MM.1S (cell line): ENCODE results near the gene MARCHF6.

Experiments
- DNase-seq: peaks from one replicate; pipeline ENCODE4 v3.0.0-alpha.2; 2015
- H2AFZ ChIP-seq: fragments of 300-600 bp; sonication (generic); 2 replicates; pipeline ENCODE4 v1.6.0; 2016; ENCODE audit warnings: antibody characterized with exemption, low read length
- H3F3A ChIP-seq: fragments of 300-600 bp; sonication (generic); 2 replicates; pipeline ENCODE4 v1.6.1; 2016; ENCODE audit warnings: mild to moderate bottlenecking, antibody characterized with exemption, low read length, moderate library complexity, mixed read lengths; ENCODE audit not compliant: insufficient read depth
- H3K27ac ChIP-seq: fragments of 300-600 bp; sonication (generic); 2 replicates; pipeline ENCODE4 v1.5.1; 2016; ENCODE audit warnings: mild to moderate bottlenecking, low read length
- H3K27me3 ChIP-seq: fragments of 300-600 bp; sonication (generic); replicated peaks from 2 replicates; pipeline ENCODE4 v1.6.0; 2016; ENCODE audit warnings: low read length; ENCODE audit not compliant: insufficient read depth
- H3K36me3 ChIP-seq: fragments of 300-600 bp; sonication (generic); replicated peaks from 2 replicates; pipeline ENCODE4 v1.6.1; 2016; ENCODE audit warnings: mild to moderate bottlenecking, low read length, mixed read lengths; ENCODE audit not compliant: insufficient read depth
- H3K4me1 ChIP-seq: fragments of 300-600 bp; sonication (generic); 2 replicates; pipeline ENCODE4 v1.6.1; 2016; ENCODE audit warnings: low read length, mixed read lengths
- H3K4me2 ChIP-seq: fragments of 300-600 bp; sonication (generic); 2 replicates; pipeline ENCODE4 v1.6.0; 2016; ENCODE audit warnings: low read depth, low read length
- H3K4me3 ChIP-seq: fragments of 300-600 bp; sonication (generic); 2 replicates; pipeline ENCODE4 v1.5.1; 2016; ENCODE audit warnings: low read length, mixed read lengths
- H3K79me2 ChIP-seq: fragments of 300-600 bp; sonication (generic); 2 replicates; pipeline ENCODE4 v1.6.1; 2016; ENCODE audit warnings: mixed run types, low read length, mixed read lengths
- H3K9ac ChIP-seq: fragments of 300-600 bp; sonication (generic); 2 replicates; pipeline ENCODE4 v1.6.1; 2016; ENCODE audit warnings: low read length, mixed read lengths
- H3K9me2 ChIP-seq: fragments of 300-600 bp; sonication (generic); replicated peaks from 2 replicates; pipeline ENCODE4 v1.6.1; 2016; ENCODE audit warnings: mild to moderate bottlenecking, low read length, mixed read lengths; ENCODE audit not compliant: insufficient read depth
- H3K9me3 ChIP-seq: fragments of 300-600 bp; sonication (generic); replicated peaks from 2 replicates; pipeline ENCODE4 v1.6.1; 2016; ENCODE audit warnings: mild to moderate bottlenecking, low read length, mixed read lengths; ENCODE audit not compliant: insufficient read depth
- H4K20me1 ChIP-seq: fragments of 300-600 bp; sonication (generic); 2 replicates; pipeline ENCODE4 v1.6.1; 2016; ENCODE audit warnings: mild to moderate bottlenecking, low read length, moderate library complexity, mixed read lengths; ENCODE audit not compliant: insufficient read depth
- CTCF ChIP-seq: fragments of 300-600 bp; sonication (generic); IDR thresholded peaks from 2 replicates; pipeline ENCODE4 v1.5.1; 2016; ENCODE audit warnings: antibody characterized with exemption, low read length, mixed read lengths
- EZH2 ChIP-seq: fragments of 300-600 bp; sonication (generic); optimal IDR thresholded peaks from 2 replicates; pipeline ENCODE3; 2017; ENCODE audit warnings: low read depth, mild to moderate bottlenecking, antibody characterized with exemption, low read length, mixed read lengths
- EZH2phosphoT487 ChIP-seq: fragments of 300-600 bp; sonication (generic); IDR thresholded peaks from 2 replicates; pipeline ENCODE4 v1.6.1; 2018; ENCODE audit warnings: antibody characterized with exemption, low read length

Gene MARCHF6

GRCh38 chr5:10306114-10306513, 47.4 kb upstream of the MARCHF6 start:
- Histone ChIP-seq H3K27ac (no peak overlapping the region), H2AFZ (no peak overlapping the region), H3K79me2 (0 out of 2 replicates have a peak, but pooled peaks cover 4% of the 10 kb centered on the region), H3K36me3 (no peaks in the 10 kb centered on the region), H3K4me2 (peak overlapping the region; percentile 83; the same call in 1 of the 2 replicates), H3K4me3 (no peak overlapping the region), H3K9me2 (no peaks in the 10 kb centered on the region), H3K9me3 (no peaks in the 10 kb centered on the region), H4K20me1 (no peaks in the 10 kb centered on the region), H3K27me3 (no peaks in the 10 kb centered on the region), H3K4me1 (peaks cover 12% of the 10 kb centered on the region), H3K9ac (no peak overlapping the region), H3F3A (0 out of 2 replicates have a peak, but pooled peaks cover 4% of the 10 kb centered on the region)
- no peak for DNase-seq
- TF ChIP-seq EZH2, result no peak
- TF ChIP-seq EZH2phosphoT487, result no peak
- TF ChIP-seq CTCF, result no peak

GRCh38 chr5:10306806-10307205, 46.7 kb upstream of the MARCHF6 start:
- H3K4me1 ChIP-seq, result peaks cover 12% of the 10 kb centered on the region
- H3K27me3 ChIP-seq, result no peaks in the 10 kb centered on the region
- peak overlapping the region; percentile 75 for H3K9ac ChIP-seq
- no peaks in the 10 kb centered on the region for H4K20me1 ChIP-seq
- H3K9me2 ChIP-seq, result no peaks in the 10 kb centered on the region
- H3K4me3 ChIP-seq, result peak overlapping the region; percentile 97
- no peak for DNase-seq
- TF ChIP-seq EZH2phosphoT487, result no peak
- no peak for TF ChIP-seq EZH2
- no peak for TF ChIP-seq CTCF
- 0 out of 2 replicates have a peak, but pooled peaks cover 4% of the 10 kb centered on the region for H3F3A ChIP-seq
- H3K4me2 ChIP-seq, result peak overlapping the region; percentile 83
- H2AFZ ChIP-seq, result peak overlapping the region; percentile 99
- H3K9me3 ChIP-seq, result no peaks in the 10 kb centered on the region
- no peak overlapping the region for H3K27ac ChIP-seq
- H3K36me3 ChIP-seq, result no peaks in the 10 kb centered on the region
- H3K79me2 ChIP-seq, result 0 out of 2 replicates have a peak, but pooled peaks cover 2% of the 10 kb centered on the region

GRCh38 chr5:10307206-10308148, 46.0 kb upstream of the MARCHF6 start, which contains the start of gene CMBL:
CMBL (minus strand) TSS chr5:10307902; CDS start chr5:10290762, 17,140 bp downstream.
- Histone ChIP-seq H3F3A (0 out of 2 replicates have a peak, but pooled peaks cover 4% of the 10 kb centered on the region), H3K4me2 (peak within 1 kb of the TSS; percentile 83), H3K9me3 (no peaks in the 10 kb centered on the region), H3K27me3 (no peaks in the 10 kb centered on the region), H3K9ac (peak within 1 kb of the TSS; percentile 75), H3K36me3 (no peaks in the 10 kb centered on the region), H3K27ac (no peak within 1 kb of the TSS), H3K4me1 (peaks cover 12% of the 10 kb centered on the region), H4K20me1 (no peaks in the 10 kb centered on the region), H3K79me2 (no peaks in the 10 kb centered on the region), H3K4me3 (peak within 1 kb of the TSS; percentile 97), H3K9me2 (no peaks in the 10 kb centered on the region), H2AFZ (peak within 1 kb of the TSS; percentile 99)
- TF ChIP-seq EZH2 (no peak), EZH2phosphoT487 (no peak), CTCF (no peak)
- peak; percentile 55 for DNase-seq
